Measurements from ENCODE around the gene COL18A1. TPM values are rescaled to one million over a fixed set of nuclear protein-coding genes. Genes with fewer than 3 reads are reported as not detected.
A peak's percentile ranks its signal among the peaks of the same experiment; 100 is the strongest.

COL18A1 gene
- total RNA-seq, 1 experiment from 2014 or later, result 3.4 TPM

DNA sequence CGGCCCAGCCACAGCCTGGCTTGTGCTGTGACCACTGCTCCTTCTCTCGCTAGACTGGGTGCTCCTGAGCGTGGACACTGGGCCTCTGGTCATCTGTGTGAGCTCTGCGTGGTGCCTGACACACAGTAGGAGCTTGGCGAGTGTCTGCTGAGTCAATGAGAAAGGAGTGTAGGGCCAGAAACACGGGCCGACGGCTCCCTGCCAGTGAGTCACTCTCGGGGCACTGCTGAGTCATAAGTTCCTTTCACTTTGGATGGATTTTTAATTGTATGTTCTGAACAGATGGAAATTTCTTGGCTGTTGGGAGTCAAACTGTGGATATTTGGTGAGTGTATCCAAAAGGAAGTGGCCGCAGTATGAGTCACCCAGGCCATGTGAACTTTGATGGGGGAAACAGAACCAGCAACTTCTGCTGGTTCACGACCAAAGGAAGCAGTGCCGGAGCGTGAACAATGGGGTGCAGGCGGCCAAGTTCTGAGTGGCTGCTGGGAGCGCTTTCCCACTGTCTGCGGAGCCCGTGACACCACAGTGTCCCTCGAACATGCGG, 41.0 kb upstream of the COL18A1 start:
- Mint-ChIP-seq H3K36me3 (ENCODE audit: insufficient read depth, unreplicated experiment) (no peaks in the 10 kb centered on the region), H3K4me1 (ENCODE audit: insufficient read depth, unreplicated experiment) (peaks cover 29% of the 10 kb centered on the region), H3K27ac (ENCODE audit: low read depth, unreplicated experiment) (peak overlapping the region; percentile 85), H3K4me3 (ENCODE audit: unreplicated experiment) (peak overlapping the region; percentile 63), H3K27me3 (ENCODE audit: insufficient read depth, unreplicated experiment) (no peaks in the 10 kb centered on the region), H3K9me3 (ENCODE audit: unreplicated experiment) (no peaks in the 10 kb centered on the region)
- TF ChIP-seq, protein P1, sequence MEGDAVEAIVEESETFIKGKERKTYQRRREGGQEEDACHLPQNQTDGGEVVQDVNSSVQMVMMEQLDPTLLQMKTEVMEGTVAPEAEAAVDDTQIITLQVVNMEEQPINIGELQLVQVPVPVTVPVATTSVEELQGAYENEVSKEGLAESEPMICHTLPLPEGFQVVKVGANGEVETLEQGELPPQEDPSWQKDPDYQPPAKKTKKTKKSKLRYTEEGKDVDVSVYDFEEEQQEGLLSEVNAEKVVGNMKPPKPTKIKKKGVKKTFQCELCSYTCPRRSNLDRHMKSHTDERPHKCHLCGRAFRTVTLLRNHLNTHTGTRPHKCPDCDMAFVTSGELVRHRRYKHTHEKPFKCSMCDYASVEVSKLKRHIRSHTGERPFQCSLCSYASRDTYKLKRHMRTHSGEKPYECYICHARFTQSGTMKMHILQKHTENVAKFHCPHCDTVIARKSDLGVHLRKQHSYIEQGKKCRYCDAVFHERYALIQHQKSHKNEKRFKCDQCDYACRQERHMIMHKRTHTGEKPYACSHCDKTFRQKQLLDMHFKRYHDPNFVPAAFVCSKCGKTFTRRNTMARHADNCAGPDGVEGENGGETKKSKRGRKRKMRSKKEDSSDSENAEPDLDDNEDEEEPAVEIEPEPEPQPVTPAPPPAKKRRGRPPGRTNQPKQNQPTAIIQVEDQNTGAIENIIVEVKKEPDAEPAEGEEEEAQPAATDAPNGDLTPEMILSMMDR (IDR thresholded peaks at IDR 0.05; ENCODE audit: unreplicated experiment), result no peak
- ChIA-PET POLR2A (interaction anchor here (0.6 to 2.1 kb wide), 7 partner anchors 9 to 865 kb away, joined by 3 to 11 read pairs (median 3); no protein-coding TSS in a partner anchor), CTCF (interaction anchor here (0.6 kb wide), 1 partner anchor 38 kb away, joined by 3 read pairs; no protein-coding TSS in a partner anchor)
- peak; percentile 96 for DNase-seq (ENCODE audit: unreplicated experiment)
- BruUV-seq (replicated peaks), result no TSS peak
- intact Hi-C loops (cut with micrococcal nuclease), result loop anchor here (1.0 to 5.0 kb wide), 2 partner anchors 9 to 63 kb away; no protein-coding TSS in a partner anchor

DNA sequence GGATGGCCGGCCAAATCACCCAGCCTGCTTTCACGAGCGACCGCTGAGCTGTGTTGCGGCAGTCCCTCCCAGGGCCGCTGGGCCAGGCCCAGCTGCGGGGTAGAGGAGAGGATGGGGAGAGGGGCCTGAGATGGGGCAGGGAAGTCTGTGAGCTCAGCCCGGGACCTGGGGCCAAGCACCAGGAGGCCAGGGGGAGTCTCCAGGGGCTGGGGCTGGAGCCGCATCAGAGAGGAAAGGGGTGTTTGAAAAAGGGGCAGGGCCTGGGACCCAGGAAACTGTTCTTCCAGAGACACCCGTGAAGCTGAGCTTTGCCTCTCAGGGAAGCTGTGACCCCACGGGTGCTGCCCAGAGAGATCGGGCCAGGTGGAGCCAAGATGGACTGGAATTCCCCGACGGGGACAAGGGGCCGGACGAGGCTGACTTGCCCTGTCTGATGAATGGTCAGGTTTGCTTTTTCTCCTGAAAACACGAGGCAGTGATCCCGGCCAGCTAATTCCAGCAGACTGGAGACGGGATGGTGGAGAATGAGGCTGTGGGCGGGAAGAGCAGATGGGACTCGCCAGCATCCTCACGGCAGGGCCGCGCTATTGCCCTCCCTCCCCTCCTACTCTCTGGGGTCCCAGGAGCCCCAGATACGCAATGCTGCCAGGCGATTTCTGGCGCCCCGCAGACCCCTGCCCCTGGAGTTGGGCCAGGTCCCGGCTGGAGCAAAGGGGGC, 40.3 kb upstream of the COL18A1 start:
- CTCF ChIA-PET, result interaction anchor here (0.6 kb wide), 1 partner anchor 37 kb away, joined by 3 read pairs; no protein-coding TSS in a partner anchor
- Mint-ChIP-seq H3K4me3 (ENCODE audit: unreplicated experiment) (peak overlapping the region; percentile 63), H3K4me1 (ENCODE audit: insufficient read depth, unreplicated experiment) (peaks cover 29% of the 10 kb centered on the region), H3K27me3 (ENCODE audit: insufficient read depth, unreplicated experiment) (no peaks in the 10 kb centered on the region), H3K27ac (ENCODE audit: low read depth, unreplicated experiment) (peak overlapping the region; percentile 85), H3K36me3 (ENCODE audit: insufficient read depth, unreplicated experiment) (no peaks in the 10 kb centered on the region), H3K9me3 (ENCODE audit: unreplicated experiment) (no peaks in the 10 kb centered on the region)
- DNase-seq (ENCODE audit: unreplicated experiment), result peak; percentile 35
- POLR2A ChIA-PET, result interaction anchor here (0.6 to 2.1 kb wide), 5 partner anchors 8 to 394 kb away, joined by 3 to 11 read pairs (median 3); no protein-coding TSS in a partner anchor
- TF ChIP-seq, protein P1 (IDR thresholded peaks at IDR 0.05; ENCODE audit: unreplicated experiment), result no peak
- no TSS peak for BruUV-seq (replicated peaks)
- intact Hi-C loops (cut with micrococcal nuclease), result loop anchor here (1.0 to 5.0 kb wide), 2 partner anchors 9 to 63 kb away; no protein-coding TSS in a partner anchor

GRCh38 chr21:45365186-45365607, 39.8 kb upstream of the COL18A1 start:
- H3K36me3 Mint-ChIP-seq (ENCODE audit: insufficient read depth, unreplicated experiment), result no peaks in the 10 kb centered on the region
- peaks cover 29% of the 10 kb centered on the region for H3K4me1 Mint-ChIP-seq (ENCODE audit: insufficient read depth, unreplicated experiment)
- no peak overlapping the region for H3K4me3 Mint-ChIP-seq (ENCODE audit: unreplicated experiment)
- intact Hi-C loops (cut with micrococcal nuclease), result no loop called here
- ChIA-PET CTCF (no interaction called here), POLR2A (interaction anchor here (0.6 to 2.1 kb wide), 2 partner anchors 16 to 75 kb away, joined by 3 to 6 read pairs; no protein-coding TSS in a partner anchor)
- DNase-seq (ENCODE audit: unreplicated experiment), result no peak
- no peaks in the 10 kb centered on the region for H3K27me3 Mint-ChIP-seq (ENCODE audit: insufficient read depth, unreplicated experiment)
- no peaks in the 10 kb centered on the region for H3K9me3 Mint-ChIP-seq (ENCODE audit: unreplicated experiment)
- TF ChIP-seq, protein P1 (IDR thresholded peaks at IDR 0.05; ENCODE audit: unreplicated experiment), result no peak
- no peak overlapping the region for H3K27ac Mint-ChIP-seq (ENCODE audit: low read depth, unreplicated experiment)
- no TSS peak for BruUV-seq (replicated peaks)

DNA sequence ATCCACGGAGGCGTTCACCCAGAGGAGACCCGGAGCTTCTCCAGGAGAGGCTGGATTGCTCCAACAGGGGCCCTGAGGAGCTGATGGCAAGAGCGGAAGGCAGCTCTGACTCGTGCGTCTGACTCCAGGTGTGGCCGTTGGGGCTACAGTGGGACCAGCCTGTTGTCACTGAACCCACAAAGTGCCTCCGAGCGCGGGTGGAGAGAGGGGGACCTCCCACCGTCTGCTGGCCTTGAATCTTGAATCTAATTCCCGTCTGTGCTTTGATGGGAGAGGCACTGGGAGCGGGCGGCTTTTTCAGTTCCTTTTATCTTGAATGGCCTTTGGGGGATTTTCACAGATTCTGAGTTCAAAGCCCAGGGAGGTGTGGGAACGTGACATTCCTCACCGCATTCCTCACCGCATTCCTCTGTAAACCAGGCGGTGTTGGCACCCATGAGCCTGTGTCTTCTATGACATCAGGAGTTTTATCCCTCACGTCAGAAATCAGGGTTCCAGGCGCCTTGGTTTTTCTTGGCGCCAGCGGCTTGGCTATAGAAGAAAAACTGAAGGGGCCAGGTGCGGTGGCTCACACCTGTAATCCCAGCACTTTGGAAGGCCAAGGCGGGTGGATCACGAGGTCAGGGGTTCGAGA, 39.2 kb upstream of the COL18A1 start:
- ChIA-PET POLR2A (interaction anchor here (0.6 kb wide), 1 partner anchor 24 kb away, joined by 3 read pairs; no protein-coding TSS in a partner anchor), CTCF (no interaction called here)
- DNase-seq (ENCODE audit: unreplicated experiment), result peak; percentile 18
- intact Hi-C loops (cut with micrococcal nuclease), result no loop called here
- H3K27me3 Mint-ChIP-seq (ENCODE audit: insufficient read depth, unreplicated experiment), result no peaks in the 10 kb centered on the region
- no peaks in the 10 kb centered on the region for H3K9me3 Mint-ChIP-seq (ENCODE audit: unreplicated experiment)
- BruUV-seq (replicated peaks), result no TSS peak
- no peak overlapping the region for H3K27ac Mint-ChIP-seq (ENCODE audit: low read depth, unreplicated experiment)
- TF ChIP-seq, protein P1 (IDR thresholded peaks at IDR 0.05; ENCODE audit: unreplicated experiment), result no peak
- no peaks in the 10 kb centered on the region for H3K36me3 Mint-ChIP-seq (ENCODE audit: insufficient read depth, unreplicated experiment)
- H3K4me1 Mint-ChIP-seq (ENCODE audit: insufficient read depth, unreplicated experiment), result peaks cover 29% of the 10 kb centered on the region
- no peak overlapping the region for H3K4me3 Mint-ChIP-seq (ENCODE audit: unreplicated experiment)

Measured in MCF 10A (cell line).